GM21423 (cell line): ENCODE results near the gene SPTSSA.
"Not testable (repeated sequence)": the region's sequence is repeated elsewhere in the genome, so short reads cannot be mapped to it uniquely, and the experiment has no call there.

Source experiments
- ATAC-seq: cut with Tn5 transposase; IDR thresholded peaks from one replicate; pipeline ENCODE4 v1.9.1; 2021; ENCODE audit warnings: mild to moderate bottlenecking, moderate library complexity; ENCODE audit not compliant: unreplicated experiment

Gene SPTSSA

DNA sequence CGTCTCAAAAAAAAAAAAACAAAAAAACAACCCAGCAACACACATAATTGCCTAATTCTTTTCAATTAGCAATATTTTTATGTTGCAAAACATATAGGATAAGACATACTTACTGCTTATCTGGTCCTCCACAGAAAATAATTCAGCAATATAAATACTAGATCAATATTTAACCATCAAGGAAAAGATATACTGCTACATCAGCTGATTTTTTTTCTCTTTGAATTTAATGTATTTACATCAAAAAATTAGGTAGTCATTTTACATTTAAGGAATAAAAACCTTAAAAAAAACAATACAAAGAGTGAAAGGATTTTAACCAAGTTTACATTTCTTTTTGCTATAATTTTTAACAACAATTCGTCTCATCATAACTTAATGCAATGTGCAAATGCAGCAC lies 28.1 kb downstream of the SPTSSA start:
- ATAC-seq: no peak

DNA sequence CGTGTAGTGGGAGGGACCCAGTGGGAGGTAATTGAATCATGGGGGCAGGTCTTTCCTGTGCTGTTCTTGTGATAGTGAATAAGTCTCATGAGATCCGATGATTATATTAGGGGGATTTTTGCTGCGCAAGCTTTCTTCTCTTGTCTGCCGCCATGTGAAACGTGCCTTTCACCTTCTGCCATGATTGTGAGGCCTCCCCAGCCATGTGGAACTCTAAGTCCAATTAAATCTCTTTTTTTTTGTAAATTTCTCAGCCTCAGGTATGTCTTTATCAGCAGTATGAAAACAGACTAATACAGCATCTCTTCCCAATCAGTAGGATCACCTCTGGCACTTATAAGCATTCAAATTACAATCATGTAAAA lies 34.0 kb downstream of the SPTSSA start:
- ATAC-seq: not testable (repeated sequence)

DNA sequence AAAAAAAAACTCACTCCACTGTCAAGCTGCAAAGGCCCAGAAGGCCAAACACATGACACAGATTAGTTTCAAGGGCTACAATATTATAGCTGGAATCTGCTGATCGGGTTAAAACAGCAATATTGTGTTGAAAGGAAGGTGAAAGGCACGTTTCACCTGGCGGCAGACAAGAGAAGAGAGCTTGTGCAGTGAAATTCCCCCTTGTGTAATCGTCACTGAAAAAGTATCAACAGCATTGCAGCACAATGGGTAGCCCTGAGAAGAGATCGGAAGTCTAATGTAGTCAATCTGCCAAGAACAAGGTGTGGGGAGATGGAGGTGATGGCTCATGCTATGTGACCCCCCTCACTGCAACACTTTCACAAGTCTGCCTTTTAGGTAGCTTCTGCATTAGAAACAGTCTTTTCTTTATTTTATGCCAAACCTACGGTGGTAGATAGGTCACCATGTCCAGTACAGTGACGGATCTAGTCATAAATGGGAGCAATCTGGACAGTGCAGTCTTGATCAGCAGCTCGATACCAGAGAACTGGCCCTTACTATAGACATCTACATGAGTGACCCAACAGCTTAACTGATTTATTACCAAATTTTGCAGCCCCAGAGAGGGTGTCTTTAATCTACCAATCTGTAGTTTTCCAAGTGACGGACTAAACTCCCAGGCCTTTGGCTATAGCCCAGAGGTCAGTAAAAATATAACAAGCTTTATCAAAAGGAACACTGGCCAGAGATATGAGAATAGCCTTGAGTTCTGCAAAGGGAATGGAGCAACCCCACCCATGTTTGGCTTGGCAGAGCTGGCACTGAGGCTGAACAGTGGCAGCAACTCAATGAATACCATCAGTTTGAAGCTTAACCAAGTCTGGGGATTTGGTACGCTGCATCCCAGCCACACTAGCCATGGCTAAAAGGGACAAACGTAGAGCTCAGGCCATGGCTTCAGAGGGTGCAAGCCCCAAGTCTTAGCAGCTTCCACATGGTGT lies 35.4 kb downstream of the SPTSSA start:
- ATAC-seq: no peak

DNA sequence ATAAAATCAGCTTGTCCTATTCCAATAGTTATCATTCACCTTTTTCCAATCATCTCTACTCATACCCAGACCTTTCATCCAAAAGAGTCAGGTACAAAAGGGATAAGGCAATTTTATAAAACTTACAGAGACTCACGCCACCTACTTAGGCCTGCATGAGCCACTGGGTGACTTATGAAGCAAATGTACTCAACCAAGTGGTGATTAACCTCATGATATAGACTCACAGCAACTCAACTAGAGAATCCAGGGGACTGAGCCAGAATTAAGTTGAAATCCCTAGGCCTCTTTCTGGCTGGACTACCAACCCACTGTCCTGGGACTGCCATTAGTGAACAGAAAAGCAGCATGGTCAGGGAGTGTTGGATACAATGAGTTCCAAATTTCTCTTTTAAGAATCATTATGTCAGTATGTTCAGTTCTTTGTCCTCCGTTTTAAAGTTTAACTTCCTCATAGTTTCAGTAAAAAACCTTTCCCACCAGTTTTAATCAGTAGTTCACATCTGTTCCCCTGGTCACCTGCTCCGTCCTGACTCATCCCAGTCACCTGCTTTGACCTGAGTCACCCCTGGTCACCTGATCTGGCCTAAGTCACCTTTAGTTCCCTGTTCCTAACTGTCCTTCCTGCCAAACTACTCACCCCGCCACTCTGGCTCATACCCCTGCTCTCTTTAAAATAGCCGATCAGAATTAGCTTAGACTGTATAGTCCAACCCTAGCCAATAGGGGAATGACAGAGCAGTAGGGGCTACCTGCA lies 36.8 kb downstream of the SPTSSA start:
- no peak for ATAC-seq

DNA sequence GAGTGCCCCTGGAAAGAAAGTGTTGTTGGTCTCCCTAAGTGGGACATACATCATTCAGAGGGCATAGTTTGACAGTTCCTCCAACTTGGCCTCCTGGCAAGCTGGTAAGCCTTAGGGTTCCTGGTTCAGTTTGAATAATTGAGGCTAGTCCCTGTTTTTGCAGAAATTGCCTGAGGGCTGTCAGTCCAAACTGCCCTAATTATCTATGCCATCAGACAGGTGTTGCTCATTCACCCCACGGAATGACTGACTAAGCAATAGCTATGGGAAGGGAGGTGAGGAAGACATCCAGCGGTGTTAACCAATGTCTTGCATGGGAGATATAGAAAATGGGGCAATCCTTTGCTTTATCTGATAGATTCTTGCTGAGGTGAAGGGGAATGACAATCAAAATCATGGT lies 37.6 kb downstream of the SPTSSA start:
- ATAC-seq: no peak

DNA sequence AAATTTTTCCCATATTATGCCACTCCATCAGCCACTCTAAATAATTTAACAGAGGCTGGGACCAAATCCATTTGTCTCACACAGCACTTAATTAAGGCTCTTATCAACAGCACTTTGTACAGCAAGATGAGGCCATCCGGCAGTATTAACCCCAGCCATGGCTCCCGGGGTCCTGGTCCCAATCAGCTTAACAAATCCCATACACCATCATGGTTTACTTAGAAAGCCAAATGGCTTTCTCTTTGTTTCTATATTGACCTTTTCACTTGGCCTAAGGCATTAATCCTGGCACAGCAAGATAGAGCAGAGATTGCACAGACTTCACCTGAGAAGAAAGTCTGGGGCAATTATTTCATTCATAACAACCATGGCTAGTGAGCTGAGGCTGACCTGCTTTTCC lies 38.6 kb downstream of the SPTSSA start:
- no peak for ATAC-seq

DNA sequence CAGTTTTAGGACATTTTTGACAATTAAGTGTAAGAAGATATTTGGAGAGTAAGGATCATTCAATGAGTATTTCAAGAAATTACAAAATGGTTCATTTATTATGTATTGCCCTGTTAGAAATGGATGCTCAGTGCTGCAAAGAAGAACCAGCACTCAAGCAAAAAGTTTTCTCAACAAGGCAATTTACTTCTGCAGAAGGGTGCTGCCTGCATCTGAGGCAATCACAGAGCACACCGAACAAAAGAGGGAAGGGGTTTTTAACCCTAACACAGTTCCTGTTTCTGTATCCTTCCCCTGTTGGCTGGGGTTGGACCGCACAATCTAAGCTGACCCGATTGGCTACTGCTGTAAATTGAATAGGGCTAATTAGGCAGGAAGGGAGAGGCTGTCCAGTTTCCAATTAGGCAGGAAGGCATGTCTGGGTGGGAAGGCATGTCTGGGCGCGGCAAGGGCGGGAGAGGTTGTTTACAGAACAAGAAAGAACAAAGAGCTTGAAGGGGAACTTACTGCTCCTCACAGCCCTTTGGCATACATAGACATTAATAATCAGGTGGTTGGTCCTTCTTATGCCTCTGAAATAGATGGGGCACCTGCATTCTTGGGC lies 41.4 kb downstream of the SPTSSA start:
- no peak for ATAC-seq

DNA sequence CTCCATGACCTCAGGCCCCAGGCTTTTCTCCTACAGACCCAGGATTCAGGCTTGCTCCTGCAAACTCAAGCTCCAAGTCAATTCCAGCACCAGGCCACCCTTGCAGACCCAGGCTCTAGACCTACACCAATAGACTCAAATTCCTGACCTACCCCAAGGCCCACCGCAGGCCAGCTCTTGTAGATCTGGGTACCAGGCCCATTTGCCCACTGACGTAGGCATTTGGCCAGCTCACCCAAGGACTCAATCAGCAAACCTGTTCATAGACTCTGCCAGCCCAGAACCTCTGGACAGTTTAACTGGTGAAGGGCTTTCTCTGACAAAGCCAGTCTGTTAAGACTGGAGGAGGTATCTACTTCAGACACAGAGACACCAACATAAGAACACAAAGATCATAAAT lies 52.3 kb downstream of the SPTSSA start:
- no peak for ATAC-seq

DNA sequence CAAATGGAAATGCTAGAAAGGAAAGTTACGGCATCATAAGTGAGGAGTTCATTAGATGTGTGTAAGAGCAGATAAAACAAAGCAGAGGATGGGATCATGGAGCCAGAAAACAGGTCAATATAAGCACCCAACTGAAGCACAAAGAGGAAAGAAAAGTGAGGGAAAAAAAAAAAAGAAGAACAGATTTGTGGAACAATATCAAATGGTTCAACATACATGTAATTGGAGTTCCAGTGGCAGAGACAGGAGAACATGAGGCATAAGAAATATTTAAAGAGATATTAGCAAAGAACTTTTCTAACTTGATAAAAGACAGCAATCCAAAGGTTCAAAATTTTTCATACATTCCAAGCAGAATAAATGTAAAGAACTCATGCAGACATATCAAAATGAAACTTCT lies 54.1 kb downstream of the SPTSSA start:
- ATAC-seq: no peak

DNA sequence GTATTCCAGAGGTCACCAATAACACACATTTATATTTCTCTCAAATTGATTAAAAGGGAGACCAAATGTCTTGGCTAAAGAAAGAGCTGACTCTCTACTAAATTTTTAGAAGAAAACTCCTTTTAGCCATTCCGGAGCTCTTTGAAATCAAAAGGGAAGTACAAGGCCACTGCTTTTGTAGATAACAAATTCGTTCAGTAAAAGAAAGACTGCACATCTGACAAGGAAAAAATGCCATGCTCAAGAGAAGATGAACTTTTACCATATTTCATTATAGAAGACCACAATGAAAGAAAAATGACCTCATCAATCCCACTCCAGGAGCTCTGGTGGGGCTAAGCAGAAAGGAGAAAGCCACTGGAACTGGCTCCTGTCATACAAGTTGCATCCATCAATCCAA lies 57.6 kb downstream of the SPTSSA start:
- no peak for ATAC-seq

DNA sequence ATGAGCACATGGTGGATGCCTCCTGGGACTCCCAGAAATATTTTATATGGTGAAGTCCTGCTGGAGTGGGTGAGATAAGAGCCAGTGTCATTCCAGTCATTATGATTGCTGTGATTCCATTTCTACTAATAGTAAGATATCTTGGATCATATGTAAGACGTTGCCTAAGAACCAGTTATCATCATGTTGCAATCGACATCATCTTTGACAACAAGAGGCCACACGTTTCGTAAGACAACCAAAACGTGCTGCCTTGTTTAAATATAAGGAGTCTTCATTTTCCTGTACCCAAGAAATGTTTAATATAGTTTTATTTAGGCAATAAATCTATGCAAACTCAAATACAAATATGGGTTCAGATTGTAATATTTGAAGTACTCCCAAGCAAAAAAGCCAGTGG lies 58.4 kb downstream of the SPTSSA start:
- no peak for ATAC-seq

DNA sequence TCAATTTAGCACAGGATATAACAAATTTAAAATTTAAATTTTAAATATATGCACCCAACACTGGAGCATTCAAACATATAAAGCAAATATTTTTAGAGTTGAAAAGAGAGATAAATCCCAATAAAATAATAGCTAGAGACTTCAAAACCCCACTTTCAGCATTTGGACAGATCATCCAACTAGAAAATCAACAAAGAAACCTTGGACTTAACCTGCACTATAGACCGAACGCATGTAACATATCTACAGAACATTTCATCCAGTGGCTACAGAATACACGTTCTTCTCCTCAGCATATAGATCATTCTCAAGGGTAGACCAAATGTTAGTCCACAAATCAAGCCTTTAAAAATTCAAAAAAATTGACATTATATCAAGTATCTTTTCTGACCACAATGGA lies 64.0 kb downstream of the SPTSSA start:
- ATAC-seq: no peak

DNA sequence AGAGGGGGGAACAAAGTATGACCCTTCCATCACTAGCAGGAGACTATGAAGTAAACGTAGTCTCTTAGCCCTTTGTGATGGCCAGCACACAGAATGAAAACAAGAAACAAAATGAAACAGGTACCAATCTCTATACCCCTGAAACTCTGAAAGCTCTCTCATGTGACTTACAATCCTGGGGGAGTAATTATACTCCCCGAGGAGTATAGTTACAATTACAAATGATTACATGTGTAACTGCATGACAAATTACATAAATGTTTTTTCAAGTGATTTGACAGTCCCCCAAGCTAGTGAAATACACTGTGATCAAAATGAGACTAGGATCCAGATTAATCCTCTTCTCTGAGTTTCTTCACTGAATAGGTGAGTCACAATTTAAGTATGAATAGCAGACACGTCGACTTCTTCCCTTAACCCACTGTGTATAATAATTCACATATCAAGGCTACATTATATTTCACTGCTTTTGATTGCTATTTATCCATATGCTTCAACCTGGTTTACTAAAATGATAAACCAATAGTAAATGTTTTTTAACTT lies 74.0 kb downstream of the SPTSSA start:
- ATAC-seq: no peak

DNA sequence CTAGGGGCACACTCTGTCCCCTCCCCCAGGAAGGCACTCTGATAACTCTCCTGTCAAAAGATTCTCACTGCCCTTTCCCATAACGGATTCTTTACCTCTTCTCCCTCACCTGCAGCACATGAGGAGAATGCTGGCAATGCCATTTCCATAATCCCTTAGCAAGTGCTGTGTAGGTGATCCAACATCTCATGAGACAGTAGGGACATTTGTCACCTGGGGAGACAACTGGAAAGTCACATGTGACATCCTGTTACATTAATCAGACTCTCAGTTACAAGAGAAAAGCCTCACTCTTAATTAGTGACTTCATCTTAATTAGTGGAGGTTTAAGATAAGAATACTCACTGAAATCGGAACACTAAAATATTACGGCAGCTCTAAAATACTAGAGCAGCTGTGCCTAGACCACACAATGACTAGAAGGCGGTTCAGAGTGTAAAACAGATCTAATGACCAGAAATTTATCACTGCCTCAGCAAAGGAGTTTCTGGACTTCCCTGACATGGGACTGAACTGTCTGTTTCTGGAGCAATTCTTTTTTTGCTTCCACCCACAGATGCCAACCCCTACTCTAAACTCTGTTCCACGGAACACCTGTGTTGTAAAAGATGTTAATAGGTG lies 75.1 kb downstream of the SPTSSA start:
- no peak for ATAC-seq

DNA sequence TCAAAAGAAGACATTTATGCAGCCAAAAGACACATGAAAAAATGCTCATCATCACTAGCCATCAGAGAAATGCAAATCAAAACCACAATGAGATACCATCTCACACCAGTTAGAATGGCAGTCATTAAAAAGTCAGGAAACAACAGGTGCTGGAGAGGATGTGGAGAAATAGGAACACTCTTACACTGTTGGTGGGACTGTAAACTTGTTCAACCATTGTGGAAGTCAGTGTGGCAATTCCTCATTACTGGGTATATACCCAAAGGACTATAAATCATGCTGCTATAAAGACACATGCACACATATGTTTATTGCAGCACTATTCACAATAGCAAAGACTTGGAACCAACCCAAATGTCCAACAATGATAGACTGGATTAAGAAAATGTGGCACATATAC lies 76.2 kb downstream of the SPTSSA start:
- not testable (repeated sequence) for ATAC-seq

DNA sequence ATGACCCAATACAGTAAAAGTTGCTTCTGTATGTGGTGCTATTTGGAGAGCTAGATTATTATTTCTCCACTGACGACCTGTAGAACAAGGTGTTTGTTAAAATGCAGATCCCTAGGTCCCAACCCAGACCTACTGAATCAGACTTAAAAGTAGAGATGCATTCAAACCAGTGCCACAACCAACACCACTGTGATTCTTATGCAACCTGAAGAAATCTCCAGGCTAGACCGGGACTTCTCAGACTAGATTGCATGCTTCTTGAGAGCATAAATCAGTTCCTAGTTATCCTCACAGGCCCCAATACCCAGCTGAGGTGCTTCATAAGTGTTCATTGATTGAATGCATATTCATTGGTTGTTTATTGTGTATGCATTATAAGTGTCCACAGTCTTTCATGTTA lies 78.2 kb downstream of the SPTSSA start:
- no peak for ATAC-seq
